Ureter (tissue), 1 donor: ENCODE measurements around the gene GSTA4. TPM values are rescaled to one million over a fixed set of nuclear protein-coding genes. Genes with fewer than 3 reads are reported as not detected.
"Not testable (repeated sequence)": the region's sequence is repeated elsewhere in the genome, so short reads cannot be mapped to it uniquely, and the experiment has no call there.

ENCODE experiments used
- DNase-seq: peaks from one replicate; pipeline ENCODE4 v3.0.0-alpha.2; 2020; ENCODE audit warnings: low spot score
- total RNA-seq: library from RNA; stranded (reverse); gene quantifications from one replicate; pipeline ENCODE4 v1.2.4, GENCODE V29; 2023
- donor health status: DM: yes; HTN: yes; CAD: no.

GSTA4 gene
- total RNA-seq, 1 donor from 2014 or later = 12.2 TPM

DNA sequence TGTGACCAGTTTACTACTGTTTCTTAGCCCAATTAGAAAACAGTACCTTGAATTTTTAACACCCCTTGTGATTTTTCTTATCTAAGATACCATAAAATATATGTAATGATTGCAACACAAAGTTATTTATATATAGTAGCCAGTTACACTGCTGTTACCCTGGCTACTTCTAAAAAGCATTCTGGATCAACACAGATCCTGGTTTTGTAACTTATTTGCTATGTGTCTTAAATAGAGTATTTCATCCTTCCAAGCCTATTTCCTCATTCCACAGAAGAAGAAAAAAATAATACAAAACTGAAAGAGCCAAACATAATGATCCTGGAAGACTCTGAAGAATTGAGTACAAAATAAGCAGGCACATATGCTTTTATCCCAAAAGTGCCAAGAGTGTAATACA lies 19.0 kb upstream of the GSTA4 start:
- no peak for DNase-seq

DNA sequence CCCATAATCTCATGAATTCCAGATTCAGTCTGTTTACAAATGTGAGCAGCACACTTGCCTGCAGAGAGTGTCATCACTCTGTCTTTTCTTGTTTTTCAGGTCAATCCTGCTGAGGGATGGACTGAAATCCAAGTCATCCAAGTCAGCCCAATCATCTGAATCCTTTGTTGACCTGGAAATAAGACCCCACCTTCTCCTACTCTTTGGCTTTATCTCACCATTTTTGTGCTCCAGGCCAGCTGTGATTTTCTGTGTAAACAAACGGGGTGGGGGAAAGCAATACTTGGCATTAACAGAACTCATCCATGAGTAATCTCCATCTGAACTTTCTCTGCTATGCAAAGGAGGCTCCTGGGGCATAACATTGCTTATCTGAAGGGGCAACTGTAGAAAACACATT lies 16.9 kb upstream of the GSTA4 start:
- no peak for DNase-seq

DNA sequence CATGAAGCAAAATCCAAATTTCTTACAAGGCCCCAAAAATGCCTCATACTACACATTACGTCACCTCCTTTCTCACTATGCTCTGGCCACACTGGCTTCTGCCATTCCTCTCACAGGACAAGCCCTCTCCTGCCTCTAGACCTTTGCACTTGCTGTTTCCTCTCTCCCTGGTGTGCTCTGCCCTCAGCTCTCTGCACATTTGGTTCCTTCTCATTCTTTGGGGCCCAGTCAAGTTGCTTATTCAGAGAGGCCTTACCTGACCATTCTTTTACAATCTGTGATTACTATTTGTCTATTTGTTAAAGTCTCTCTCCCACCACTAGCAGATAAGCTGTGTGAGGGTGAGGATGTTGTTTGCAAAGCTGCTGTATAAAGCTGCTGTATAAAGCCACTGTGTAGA lies 15.4 kb upstream of the GSTA4 start:
- DNase-seq = no peak

DNA sequence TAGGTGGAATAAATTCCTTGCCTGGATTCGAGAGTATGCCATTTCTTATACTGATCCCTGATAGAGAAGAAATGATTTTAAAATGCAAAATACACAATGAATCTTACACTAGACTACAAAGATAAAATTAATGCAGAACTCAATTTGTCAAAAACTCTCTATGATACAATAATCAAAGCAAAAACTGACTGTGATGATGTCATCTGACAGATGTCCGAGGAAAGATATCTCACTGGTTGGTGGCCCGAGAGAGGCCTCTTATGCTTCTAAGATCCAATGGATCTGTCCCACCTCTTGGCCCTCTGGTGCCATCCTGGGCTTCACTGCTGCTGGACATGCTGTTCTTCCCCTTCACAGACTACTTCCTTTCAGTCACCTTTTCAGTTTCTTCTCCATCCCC lies 14.4 kb upstream of the GSTA4 start:
- DNase-seq = no peak

DNA sequence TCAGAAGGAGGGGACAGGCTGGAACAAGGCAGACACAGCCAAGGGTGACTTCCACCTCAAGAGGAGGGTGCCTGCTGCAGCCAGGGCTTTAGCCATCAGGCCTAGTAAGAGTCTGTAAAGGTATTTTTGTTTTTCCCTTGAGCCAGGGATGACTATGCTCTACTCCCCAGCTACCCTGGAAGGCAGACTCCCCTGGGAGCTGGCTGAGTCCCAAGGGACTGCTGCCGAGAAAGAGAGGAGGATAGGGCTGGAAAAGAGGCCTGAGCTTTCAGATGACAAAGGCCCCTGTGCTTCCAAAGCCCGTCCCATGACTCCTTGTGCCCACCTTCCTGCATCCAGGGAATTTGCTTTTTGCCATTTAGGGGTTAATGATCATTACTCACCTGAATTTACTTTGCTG lies 14.0 kb upstream of the GSTA4 start:
- no peak for DNase-seq

DNA sequence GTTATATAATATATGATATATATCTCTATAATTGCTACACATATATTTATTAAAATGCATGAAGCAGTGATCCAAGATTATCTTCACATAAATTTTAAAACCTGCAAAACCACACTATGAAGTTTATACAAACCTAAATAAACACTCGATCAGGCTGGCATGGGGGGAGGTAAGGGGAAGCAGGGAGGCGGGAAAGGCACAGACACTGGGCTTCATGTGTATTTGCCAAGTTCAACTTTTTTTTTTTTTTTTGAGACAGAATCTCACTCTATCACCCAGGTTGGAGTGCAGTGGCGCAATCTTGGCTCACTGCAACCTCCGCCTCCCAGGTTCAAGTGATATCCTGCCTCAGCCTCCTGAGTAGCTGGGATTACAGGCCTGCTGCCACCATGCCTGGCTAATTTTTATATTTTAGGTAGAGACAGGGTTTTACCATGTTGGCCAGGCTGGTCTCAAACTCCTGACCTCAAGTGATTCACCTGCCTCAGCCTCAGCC lies 13.2 kb upstream of the GSTA4 start:
- not testable (repeated sequence) for DNase-seq

DNA sequence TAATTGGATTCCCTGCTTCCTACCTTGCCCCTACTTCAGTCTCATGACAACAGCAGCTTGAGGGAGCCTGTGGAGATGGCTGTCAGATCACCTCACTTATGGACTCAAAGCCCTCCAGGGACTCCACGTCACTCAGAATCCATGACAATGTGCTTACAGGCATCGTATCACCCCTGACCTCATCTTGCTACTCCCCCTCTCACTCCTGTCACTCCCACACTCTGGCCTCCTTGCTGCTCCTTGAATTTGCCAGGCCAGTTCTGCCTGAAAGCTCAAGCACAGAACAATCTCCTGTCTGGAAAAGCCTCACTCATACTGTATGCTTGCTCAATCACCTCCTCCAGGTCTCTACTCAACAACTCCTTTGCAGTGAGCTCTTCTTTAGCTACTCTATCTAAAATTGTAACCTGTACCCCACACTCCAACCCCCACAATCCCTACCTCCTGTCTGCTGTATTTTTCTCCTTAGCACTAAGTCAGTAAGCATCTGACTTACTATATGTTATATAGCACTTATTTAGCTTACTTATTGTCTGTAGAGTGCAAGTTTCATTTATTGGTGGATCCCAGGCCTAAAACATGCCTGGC lies 10.7 kb upstream of the GSTA4 start:
- no peak for DNase-seq

DNA sequence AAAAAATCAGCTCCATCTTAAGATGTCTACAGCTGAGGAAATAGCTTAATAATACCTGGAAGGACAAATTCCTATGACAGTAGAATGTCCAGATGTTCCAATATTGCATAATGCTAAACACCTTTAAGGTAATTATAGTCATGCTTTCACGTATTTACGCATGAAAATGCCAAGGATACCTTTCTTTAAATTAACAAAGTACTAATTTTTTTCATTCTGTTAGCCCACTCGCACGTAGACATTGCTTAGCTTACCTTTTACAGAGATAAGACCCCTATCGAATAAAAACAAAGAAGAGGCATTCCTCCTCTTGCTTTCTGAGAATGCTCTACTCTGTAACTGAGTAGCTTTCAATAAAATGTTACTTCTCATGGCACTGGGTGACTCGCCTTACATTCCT lies 4.4 kb upstream of the GSTA4 start:
- no peak for DNase-seq

DNA sequence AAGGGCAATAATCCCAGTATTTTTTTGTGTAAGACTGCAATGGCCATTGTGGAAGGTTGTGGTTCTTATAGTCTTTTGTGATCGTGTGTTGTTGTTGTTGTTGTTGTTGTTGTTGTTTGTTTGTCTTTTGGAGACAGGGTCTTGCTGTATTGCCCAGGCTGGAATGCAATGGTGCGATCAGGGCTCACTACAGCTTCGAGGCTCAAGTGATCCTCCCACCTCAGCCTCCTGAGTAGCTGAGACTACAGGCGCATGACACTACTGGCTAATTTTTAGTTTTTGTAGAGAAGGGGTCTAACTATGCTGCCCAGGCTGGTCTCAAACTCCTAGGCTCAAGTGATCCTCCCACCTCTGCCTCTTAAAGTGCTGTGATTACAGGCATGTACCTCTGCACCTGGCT lies 3.5 kb upstream of the GSTA4 start:
- no peak for DNase-seq

DNA sequence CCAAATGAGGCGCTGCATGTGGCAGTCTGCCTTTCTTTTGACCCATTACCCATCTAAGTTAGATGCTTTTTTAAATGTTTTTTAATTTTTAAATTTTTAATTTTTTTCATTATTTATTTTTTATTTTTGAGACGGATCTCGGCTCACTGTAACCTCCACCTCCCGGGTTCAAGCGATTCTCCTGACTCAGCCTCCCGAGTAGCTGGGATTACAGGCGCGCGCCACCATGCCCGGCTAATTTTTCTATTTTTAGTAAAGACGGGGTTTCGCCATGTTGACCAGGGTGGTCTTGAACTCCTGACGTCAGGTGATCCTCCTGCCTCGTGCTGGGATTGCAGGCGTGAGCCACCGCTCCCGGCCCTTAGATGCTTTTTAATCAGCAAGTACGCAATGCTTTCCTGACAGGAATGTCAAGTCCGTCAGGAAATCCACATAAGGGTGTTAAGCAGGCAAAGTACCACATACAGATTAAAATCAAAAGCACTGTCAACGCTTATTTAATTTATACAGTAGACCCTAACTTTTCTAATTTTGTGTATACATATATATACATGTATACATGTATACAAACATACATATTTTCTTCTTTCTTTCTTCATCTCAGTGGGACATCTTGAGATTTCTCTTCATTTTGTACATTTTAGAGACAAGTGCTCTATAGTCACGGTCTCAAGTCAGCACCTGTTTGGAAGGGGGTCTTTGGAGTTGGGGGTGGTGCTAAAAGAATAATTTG lies 995 bp upstream of the GSTA4 start:
- no peak for DNase-seq

DNA sequence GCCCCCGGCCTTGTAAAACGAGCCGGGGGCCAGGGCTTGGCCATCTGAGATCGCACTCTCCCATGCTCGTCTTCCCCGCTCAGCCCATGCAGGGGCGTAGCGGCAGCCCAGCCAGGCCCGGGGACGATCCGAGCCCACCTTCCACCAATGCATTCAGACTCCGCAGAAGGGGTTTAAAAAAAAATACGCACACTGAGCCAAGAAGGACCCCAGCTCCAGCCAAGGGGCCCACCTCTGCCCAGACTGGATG lies 320 bp downstream of the GSTA4 start:
- DNase-seq = peak; percentile 47

DNA sequence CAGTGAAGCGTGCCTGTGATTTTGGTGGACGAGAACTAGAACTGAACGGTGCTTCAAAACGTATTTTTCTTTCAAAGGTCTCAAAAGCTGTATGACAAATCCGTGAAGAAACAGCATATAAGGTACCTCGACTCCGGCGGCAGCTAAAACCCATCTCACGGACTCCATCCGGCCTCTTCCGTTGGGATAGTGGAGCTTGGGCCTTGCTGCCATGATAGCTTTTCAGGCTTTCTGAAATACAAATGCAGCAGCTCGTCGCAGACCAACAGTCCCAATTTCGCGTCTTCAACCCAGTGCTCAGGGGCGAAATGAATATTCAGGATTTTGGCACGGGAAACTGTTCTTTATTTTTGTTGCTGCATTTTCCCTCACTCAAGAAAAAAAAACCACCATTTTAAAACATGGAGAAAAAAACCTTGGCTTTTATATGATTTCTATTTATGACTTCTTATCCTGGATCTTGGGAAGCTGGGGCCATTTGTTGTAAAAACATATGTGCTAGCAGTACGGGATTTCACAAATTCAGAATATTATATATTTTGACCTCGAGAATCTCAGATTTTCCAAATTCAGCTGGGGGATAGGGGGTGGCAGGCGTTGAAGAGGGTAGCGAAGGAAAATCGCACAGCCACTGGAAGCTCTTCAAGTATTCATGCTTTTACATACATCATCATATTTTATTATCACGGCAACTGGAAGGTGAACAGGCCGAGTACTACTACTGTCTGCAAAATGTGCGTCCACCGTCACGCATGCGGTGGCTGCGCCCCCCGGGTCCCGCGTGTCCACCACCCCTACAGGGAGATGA lies 849 bp downstream of the GSTA4 start:
- no peak for DNase-seq

DNA sequence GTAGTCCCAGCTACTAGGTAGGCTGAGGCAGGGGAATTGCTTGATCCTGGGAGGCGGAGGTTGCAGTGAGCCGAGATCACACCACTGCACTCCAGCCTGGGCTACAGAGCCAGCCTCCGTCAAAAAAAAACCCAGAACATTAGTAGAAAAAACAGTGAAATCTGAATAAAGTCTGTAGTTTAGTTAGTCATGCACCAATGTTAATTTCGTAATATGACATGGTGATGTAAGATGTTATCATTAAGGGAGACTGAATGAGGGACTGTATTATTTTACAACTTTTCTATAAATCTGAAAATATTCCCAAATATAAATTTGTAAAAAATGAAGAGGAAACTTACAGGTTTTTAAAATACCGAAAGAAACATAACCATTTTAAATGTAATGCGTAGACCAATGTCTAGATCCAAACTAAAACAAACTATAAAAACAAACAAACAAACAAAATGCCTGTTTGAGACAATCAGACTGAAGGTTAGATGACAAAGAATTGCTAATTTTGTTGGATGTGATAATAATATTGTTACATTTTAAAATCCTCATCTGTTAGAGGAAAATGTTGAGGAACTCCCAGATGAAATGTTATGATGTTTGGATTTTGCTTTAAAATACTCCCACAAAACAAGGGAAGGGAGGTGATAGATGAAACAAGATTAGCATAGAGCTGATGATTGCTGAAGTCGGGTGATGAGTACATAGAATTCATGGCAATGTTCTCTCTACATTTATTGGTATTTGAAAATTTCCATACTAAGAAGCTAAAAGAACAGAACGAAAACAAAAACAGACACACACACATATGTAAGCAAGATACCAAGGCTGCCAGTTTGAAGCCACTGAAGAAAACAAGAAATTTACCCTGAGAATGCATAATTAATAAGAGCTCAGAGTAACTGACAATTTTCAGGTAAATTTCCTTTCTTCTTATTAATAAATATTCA lies 1.8 kb downstream of the GSTA4 start:
- DNase-seq = no peak

DNA sequence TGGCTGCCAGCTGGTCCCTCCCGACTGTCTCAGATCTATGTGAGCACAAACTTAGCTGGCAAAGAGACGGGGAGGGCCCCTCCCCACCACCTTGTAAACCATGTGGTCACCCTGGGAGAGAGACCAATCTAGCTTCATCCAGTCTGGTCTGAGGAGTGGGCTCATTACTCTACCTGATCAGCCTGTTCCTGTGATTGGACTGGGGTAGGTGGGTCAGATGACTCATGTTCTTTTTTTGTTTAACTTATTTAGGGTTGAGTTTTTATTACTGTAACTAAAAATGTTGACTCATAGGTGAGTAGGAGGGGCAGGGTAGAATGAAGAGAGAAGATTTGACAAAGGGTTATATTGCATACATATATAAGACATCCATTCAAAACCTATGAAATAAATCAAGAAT lies 4.7 kb downstream of the GSTA4 start:
- no peak for DNase-seq

DNA sequence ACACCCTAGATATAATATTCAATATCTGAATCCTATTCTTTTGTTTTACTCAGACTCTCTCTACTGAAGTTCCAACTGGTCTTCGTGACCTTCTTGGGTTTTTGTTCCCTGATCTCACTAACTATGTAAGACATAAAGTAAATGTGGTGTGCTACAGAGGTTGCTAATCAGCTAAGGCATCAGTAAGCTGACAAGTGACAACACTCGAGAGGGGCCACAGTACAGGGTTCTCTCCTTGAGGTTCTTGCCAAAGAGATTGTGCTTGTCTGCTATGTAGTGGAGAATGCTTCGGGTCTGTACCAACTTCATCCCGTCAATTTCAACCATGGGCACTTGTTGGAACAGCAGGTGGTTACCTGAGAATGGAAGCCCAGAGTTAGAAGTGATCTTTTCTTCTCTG lies 9.9 kb downstream of the GSTA4 start:
- DNase-seq = no peak

DNA sequence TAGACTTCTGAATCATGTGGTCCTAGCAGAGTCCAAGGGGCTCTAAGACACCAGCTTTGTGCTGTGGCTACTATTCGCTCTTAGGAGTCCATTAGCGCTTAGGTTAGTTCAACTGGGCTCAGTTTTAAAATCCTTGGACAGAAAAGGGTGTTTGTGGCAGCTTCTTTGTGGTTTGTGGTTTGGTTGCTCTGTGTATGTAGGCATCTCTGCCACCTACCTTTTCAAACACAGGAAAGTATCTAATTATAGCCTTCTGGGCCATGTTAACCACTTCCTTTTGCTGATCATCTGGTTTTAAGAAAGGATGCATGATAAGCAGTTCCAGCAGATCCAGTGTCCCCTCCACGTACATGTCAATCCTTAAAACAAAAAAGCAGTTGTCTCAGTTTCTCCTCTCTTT lies 10.8 kb downstream of the GSTA4 start:
- DNase-seq = no peak

DNA sequence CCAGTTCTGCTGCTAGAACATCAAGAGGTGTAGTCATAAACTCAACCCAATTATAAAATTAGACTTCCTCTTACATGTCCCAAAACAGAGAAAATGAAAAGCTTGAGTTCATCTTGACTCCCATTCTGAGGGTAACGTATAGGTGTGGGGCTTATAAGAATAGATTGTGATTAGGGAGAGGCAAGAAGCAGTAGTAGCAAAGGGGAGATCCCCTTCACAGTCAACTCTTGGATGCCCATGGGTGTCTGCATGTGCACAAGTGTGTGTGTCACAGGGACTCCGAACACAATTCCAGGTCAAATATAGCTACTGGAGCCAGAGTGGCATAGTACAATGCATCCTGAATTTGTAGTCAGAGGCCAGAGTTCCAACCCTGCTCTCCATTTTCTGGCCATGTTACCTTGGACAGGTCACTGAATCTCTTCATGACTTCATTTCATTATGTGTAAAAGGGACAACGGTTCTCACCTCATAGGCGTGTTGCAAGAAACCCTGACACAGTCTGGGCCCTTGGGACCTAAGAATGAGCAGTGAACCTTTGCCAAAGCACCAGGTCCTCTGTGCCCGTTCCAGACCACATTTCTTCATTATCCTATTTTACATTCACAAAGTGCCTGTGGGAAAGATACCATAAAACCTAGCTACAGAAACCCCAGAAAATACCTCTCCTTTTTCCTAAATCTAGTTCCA lies 11.8 kb downstream of the GSTA4 start:
- no peak for DNase-seq

DNA sequence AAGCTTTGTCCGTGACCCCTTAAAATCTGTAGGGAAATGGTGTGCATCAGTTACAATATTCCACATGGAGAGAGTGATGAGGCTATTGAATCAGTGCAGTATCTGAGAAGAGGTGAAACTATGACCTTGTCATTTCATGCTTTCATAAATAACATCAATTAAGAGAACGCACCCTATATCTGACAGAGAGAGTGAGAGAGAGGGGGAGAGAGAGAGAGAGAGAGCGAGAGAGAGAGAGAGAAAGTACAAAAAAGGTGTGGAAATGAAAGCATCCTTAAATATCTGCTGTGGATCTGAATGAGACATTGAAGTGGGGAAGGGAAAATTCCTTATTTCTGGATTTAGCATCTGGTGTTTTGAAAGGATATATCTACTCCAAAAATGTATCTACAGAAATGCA lies 12.4 kb downstream of the GSTA4 start:
- DNase-seq = no peak

DNA sequence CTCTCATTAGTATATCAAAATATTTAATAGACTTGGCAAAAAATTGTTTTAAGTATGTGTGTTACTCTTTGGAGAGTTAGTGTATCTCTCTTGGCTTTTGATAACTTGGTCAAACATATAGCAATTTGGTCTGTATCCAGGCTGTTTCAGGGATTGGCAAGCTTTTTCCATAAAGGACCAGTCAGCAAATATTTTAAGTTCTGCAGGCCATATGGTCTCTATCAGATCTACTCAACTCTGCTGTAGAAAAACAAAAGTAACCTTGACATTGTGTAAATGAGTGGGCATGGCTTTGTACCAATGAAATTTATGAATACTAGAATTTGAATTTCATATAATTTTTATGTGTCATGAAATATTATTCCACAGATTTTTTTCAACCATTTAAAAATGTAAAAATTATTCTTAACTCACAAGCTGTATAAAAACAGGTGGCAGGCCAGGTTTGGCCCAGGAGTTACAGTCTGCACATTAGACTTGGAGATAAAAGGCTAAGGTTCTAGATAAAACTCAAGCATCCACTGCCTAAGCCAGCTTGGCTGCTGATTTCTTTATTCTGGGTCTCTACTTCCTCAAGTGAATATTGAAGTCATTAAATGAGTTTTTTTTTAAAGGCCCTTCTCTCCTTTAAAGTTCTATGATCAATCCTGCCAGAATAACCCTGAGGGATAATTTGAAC lies 13.7 kb downstream of the GSTA4 start:
- no peak for DNase-seq

DNA sequence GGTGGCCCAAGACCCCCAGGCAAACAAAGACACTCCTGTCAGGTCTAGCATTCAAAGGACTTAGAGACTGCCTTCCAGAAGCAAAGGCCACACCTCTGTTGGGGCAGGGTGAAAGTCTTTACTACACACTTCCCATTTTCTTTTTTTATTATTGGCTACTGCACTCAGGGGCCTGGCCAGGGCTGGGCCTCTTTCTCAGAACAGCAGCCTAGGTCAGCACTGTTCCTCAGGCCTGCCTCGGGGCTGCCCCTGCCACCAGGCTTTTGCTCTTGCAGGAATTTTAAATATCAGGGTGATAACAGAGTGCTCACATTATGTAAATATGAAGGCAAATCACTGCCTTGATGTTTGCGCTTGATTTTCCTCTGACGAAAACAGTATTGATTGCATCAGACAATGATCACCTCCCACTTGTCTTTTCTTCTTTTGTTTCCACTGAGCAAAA lies 18.5 kb downstream of the GSTA4 start:
- no peak for DNase-seq

DNA sequence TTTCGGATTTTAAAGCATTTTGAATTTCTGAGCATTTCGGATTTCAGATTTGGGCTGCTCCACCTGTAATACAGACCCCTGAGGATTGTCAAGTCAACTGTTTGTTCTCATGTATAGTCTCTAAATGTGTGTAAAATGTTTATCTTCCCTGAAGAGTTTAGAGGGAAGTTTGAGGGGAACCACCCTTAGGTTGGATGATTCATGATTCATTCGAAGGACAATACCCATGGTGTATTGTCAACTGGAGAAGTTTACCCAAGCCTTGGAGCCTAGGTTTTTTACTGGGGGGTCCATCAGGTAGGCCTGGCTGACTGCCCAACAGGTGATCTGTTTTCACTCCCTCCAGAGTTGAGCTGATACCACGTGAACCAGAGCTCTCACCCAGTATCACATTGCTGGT lies 18.9 kb downstream of the GSTA4 start:
- DNase-seq = no peak
